ENCODE data around the gene NPAS4. TPM values are rescaled to one million over a fixed set of nuclear protein-coding genes. Genes with fewer than 3 reads are reported as not detected.

NPAS4 gene
- total and polyA plus RNA-seq, 9 of the 15 experiments (the other 6 are each of a cell fraction or from before 2014, with no cell fraction given): not detected

DNA sequence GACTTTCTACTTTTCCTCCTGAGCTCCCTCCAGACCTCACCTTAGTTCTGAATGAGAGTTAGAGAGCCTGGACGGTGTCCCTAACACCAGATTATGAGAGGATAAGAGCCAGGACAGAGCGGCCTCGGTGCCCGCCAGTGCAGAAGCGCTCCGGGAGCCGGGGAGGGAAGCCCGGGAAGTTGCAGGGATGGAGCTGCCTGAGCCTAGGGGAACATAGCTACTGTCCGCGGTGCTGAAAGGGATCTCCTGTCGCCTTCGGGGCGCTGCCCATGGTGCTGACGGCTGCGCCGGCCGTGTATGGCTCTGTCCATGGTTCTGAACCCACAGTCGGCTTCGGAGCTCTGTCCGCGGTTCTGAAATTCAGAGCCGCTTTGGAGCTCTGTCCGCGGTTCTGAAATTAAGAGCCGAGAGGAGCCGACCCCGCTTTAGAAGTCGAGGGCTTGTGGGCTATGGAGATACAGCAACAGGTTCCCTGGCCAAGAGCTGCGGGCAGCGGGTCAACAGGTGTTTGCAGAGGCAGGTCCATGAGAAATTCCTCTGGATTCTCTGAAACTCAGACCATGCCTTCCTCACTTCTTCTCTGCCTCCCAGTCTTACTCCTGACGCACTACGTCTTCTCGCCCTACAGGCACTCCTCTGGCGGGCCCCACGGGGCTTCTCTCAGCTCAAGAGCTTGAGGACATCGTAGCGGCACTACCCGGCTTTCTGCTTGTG is 814 bp downstream of the NPAS4 start (continued):
- TF ChIP-seq, protein P1, sequence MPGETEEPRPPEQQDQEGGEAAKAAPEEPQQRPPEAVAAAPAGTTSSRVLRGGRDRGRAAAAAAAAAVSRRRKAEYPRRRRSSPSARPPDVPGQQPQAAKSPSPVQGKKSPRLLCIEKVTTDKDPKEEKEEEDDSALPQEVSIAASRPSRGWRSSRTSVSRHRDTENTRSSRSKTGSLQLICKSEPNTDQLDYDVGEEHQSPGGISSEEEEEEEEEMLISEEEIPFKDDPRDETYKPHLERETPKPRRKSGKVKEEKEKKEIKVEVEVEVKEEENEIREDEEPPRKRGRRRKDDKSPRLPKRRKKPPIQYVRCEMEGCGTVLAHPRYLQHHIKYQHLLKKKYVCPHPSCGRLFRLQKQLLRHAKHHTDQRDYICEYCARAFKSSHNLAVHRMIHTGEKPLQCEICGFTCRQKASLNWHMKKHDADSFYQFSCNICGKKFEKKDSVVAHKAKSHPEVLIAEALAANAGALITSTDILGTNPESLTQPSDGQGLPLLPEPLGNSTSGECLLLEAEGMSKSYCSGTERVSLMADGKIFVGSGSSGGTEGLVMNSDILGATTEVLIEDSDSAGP (CRISPR knock-in tag; IDR thresholded peaks at IDR 0.05): peak; percentile 94
- TF ChIP-seq KAT8 (IDR thresholded peaks at IDR 0.05; ENCODE audit: low read depth) (no peak), TRIM24 (IDR thresholded peaks at IDR 0.05) (peak in 1 of 2 experiments; percentile 85; a peak in 2 of 4 replicates), PHF21A (IDR thresholded peaks at IDR 0.05; ENCODE audit: borderline replicate concordance, low read depth) (no peak), GTF2A2 (tag; IDR thresholded peaks at IDR 0.05) (no peak), GABPB1 (CRISPR knock-in tag; IDR thresholded peaks at IDR 0.05) (peak; percentile 98), GABPA (tag; conservative IDR thresholded peaks at IDR 0.05; ENCODE audit: low read depth) (peak; percentile 69), TAF1 (IDR thresholded peaks at IDR 0.05; ENCODE audit: control insufficient read depth, extremely low read depth, insufficient read depth, low read length, severe bottlenecking) (peak; percentile 50)
- TF ChIP-seq, protein P2, sequence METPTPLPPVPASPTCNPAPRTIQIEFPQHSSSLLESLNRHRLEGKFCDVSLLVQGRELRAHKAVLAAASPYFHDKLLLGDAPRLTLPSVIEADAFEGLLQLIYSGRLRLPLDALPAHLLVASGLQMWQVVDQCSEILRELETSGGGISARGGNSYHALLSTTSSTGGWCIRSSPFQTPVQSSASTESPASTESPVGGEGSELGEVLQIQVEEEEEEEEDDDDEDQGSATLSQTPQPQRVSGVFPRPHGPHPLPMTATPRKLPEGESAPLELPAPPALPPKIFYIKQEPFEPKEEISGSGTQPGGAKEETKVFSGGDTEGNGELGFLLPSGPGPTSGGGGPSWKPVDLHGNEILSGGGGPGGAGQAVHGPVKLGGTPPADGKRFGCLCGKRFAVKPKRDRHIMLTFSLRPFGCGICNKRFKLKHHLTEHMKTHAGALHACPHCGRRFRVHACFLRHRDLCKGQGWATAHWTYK (CRISPR knock-in tag; IDR thresholded peaks at IDR 0.05): peak; percentile 99
- TF ChIP-seq, protein P3, sequence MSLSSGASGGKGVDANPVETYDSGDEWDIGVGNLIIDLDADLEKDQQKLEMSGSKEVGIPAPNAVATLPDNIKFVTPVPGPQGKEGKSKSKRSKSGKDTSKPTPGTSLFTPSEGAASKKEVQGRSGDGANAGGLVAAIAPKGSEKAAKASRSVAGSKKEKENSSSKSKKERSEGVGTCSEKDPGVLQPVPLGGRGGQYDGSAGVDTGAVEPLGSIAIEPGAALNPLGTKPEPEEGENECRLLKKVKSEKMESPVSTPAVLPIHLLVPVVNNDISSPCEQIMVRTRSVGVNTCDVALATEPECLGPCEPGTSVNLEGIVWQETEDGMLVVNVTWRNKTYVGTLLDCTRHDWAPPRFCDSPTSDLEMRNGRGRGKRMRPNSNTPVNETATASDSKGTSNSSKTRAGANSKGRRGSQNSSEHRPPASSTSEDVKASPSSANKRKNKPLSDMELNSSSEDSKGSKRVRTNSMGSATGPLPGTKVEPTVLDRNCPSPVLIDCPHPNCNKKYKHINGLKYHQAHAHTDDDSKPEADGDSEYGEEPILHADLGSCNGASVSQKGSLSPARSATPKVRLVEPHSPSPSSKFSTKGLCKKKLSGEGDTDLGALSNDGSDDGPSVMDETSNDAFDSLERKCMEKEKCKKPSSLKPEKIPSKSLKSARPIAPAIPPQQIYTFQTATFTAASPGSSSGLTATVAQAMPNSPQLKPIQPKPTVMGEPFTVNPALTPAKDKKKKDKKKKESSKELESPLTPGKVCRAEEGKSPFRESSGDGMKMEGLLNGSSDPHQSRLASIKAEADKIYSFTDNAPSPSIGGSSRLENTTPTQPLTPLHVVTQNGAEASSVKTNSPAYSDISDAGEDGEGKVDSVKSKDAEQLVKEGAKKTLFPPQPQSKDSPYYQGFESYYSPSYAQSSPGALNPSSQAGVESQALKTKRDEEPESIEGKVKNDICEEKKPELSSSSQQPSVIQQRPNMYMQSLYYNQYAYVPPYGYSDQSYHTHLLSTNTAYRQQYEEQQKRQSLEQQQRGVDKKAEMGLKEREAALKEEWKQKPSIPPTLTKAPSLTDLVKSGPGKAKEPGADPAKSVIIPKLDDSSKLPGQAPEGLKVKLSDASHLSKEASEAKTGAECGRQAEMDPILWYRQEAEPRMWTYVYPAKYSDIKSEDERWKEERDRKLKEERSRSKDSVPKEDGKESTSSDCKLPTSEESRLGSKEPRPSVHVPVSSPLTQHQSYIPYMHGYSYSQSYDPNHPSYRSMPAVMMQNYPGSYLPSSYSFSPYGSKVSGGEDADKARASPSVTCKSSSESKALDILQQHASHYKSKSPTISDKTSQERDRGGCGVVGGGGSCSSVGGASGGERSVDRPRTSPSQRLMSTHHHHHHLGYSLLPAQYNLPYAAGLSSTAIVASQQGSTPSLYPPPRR (CRISPR knock-in tag; IDR thresholded peaks at IDR 0.05; ENCODE audit: borderline replicate concordance): peak; percentile 100
- TF ChIP-seq, protein P4, sequence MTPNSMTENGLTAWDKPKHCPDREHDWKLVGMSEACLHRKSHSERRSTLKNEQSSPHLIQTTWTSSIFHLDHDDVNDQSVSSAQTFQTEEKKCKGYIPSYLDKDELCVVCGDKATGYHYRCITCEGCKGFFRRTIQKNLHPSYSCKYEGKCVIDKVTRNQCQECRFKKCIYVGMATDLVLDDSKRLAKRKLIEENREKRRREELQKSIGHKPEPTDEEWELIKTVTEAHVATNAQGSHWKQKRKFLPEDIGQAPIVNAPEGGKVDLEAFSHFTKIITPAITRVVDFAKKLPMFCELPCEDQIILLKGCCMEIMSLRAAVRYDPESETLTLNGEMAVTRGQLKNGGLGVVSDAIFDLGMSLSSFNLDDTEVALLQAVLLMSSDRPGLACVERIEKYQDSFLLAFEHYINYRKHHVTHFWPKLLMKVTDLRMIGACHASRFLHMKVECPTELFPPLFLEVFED (CRISPR knock-in tag; conservative IDR thresholded peaks at IDR 0.05): peak; percentile 96
- TF ChIP-seq, protein P5, sequence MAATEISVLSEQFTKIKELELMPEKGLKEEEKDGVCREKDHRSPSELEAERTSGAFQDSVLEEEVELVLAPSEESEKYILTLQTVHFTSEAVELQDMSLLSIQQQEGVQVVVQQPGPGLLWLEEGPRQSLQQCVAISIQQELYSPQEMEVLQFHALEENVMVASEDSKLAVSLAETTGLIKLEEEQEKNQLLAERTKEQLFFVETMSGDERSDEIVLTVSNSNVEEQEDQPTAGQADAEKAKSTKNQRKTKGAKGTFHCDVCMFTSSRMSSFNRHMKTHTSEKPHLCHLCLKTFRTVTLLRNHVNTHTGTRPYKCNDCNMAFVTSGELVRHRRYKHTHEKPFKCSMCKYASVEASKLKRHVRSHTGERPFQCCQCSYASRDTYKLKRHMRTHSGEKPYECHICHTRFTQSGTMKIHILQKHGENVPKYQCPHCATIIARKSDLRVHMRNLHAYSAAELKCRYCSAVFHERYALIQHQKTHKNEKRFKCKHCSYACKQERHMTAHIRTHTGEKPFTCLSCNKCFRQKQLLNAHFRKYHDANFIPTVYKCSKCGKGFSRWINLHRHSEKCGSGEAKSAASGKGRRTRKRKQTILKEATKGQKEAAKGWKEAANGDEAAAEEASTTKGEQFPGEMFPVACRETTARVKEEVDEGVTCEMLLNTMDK (IDR thresholded peaks at IDR 0.05; ENCODE audit: borderline replicate concordance, insufficient read depth, low read depth, low read length, poor library complexity, severe bottlenecking): peak; percentile 27
- TF ChIP-seq, protein P6, sequence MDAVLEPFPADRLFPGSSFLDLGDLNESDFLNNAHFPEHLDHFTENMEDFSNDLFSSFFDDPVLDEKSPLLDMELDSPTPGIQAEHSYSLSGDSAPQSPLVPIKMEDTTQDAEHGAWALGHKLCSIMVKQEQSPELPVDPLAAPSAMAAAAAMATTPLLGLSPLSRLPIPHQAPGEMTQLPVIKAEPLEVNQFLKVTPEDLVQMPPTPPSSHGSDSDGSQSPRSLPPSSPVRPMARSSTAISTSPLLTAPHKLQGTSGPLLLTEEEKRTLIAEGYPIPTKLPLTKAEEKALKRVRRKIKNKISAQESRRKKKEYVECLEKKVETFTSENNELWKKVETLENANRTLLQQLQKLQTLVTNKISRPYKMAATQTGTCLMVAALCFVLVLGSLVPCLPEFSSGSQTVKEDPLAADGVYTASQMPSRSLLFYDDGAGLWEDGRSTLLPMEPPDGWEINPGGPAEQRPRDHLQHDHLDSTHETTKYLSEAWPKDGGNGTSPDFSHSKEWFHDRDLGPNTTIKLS (IDR thresholded peaks at IDR 0.05; ENCODE audit: borderline replicate concordance, low read depth): peak; percentile 90; the same call in 1 of the 2 replicates
